GM12865 (cell line): Measurements from ENCODE around the gene TP63.

Experiments used
- DNase-seq: peaks from one replicate; pipeline ENCODE4 v3.0.0; 2010; ENCODE audit warnings: low read depth
- H3K4me3 ChIP-seq: 2 replicates; pipeline ENCODE4 v1.5.1; 2011; ENCODE audit warnings: mild to moderate bottlenecking, low read depth, low read length, control low read depth
- CTCF ChIP-seq: IDR thresholded peaks from 2 replicates; pipeline ENCODE4 v1.5.1; 2011; ENCODE audit warnings: low read length, control low read depth, low read depth, inconsistent platforms; ENCODE audit not compliant: insufficient read depth; ENCODE audit errors: missing control alignments

TP63 gene

GRCh38 chr3:189631373-189631408 lies at the start of gene TP63:
TSS of gene TP63 (plus strand) at chr3:189631389. CDS start at chr3:189631516, 127 bp downstream.
- H3K4me3 ChIP-seq = peak within 1 kb of the TSS; percentile 36
- no peak for DNase-seq
- no peak for TF ChIP-seq CTCF

- no peak for TF ChIP-seq CTCF
- no peak overlapping the region for H3K4me3 ChIP-seq
- DNase-seq = no peak
These were observed 49.0 kb upstream of the TP63 start for GRCh38 chr3:189582179-189582578.

GRCh38 chr3:189584645-189585044 lies 46.5 kb upstream of the TP63 start:
- TF ChIP-seq CTCF = no peak
- DNase-seq = no peak
- H3K4me3 ChIP-seq = no peak overlapping the region

- DNase-seq = peak; percentile 87
- no peak overlapping the region for H3K4me3 ChIP-seq
- no peak for TF ChIP-seq CTCF
These were observed 44.1 kb upstream of the TP63 start for GRCh38 chr3:189586941-189587663.

- DNase-seq = no peak
- H3K4me3 ChIP-seq = no peak overlapping the region
These were observed 43.5 kb upstream of the TP63 start for GRCh38 chr3:189587664-189588040.

GRCh38 chr3:189588070-189588469 lies 43.1 kb upstream of the TP63 start:
- no peak overlapping the region for H3K4me3 ChIP-seq
- TF ChIP-seq CTCF = no peak
- no peak for DNase-seq

More at GRCh38 chr3:189587664-189588040, 43.5 kb upstream of the TP63 start:
- TF ChIP-seq CTCF = no peak

- no peak overlapping the region for H3K4me3 ChIP-seq
- DNase-seq = no peak
- no peak for TF ChIP-seq CTCF
These were observed 42.6 kb upstream of the TP63 start for GRCh38 chr3:189588475-189589178.
